ENCODE results near the gene CRTAC1. TPM values are rescaled to one million over a fixed set of nuclear protein-coding genes. Genes with fewer than 3 reads are reported as not detected.

Gene CRTAC1
- total RNA-seq, 1 donor: not detected

DNA sequence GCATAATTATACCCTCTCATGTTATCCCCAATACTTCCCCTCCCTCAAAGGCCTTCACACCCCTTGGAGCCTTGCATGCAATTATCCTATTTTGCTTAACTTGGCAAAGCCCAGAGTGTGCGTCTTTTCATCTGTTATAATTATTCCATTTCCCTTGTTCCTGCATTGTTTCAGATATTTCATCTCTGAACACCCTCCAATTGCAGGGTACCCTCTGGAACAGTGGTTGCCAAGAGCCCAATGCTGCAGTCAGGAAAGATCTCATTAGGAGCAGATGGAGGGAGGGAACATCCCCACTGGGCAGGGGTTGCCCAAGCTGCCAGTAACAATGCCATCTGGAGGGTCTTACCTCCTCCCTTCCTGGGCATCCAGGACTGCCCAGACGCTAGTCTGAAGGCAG, 199.2 kb downstream of the CRTAC1 start:
- Histone ChIP-seq H3K27ac (ENCODE audit: low read depth, low read length) (no peak overlapping the region), H3K4me2 (ENCODE audit: insufficient read depth, low read length) (no peak overlapping the region), H3K36me3 (ENCODE audit: insufficient read depth, low read length) (no peaks in the 10 kb centered on the region), H3K9me3 (ENCODE audit: low read depth, low read length) (no peaks in the 10 kb centered on the region), H3K27me3 (ENCODE audit: insufficient read depth, low read length) (peaks cover 28% of the 10 kb centered on the region), H3K4me1 (ENCODE audit: insufficient read depth, low read length) (no peaks in the 10 kb centered on the region), H3K4me3 (ENCODE audit: insufficient read depth, low read length) (no peak overlapping the region), H4K20me1 (ENCODE audit: insufficient read depth, low read length) (no peaks in the 10 kb centered on the region), H2AFZ (ENCODE audit: low read length) (no peak overlapping the region), H3K79me2 (ENCODE audit: insufficient read depth, low read length) (no peaks in the 10 kb centered on the region)
- DNase-seq (ENCODE audit: insufficient read length, low spot score, missing footprints): no peak
- TF ChIP-seq, protein P1, sequence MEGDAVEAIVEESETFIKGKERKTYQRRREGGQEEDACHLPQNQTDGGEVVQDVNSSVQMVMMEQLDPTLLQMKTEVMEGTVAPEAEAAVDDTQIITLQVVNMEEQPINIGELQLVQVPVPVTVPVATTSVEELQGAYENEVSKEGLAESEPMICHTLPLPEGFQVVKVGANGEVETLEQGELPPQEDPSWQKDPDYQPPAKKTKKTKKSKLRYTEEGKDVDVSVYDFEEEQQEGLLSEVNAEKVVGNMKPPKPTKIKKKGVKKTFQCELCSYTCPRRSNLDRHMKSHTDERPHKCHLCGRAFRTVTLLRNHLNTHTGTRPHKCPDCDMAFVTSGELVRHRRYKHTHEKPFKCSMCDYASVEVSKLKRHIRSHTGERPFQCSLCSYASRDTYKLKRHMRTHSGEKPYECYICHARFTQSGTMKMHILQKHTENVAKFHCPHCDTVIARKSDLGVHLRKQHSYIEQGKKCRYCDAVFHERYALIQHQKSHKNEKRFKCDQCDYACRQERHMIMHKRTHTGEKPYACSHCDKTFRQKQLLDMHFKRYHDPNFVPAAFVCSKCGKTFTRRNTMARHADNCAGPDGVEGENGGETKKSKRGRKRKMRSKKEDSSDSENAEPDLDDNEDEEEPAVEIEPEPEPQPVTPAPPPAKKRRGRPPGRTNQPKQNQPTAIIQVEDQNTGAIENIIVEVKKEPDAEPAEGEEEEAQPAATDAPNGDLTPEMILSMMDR (IDR thresholded peaks at IDR 0.05; ENCODE audit: extremely low read depth, low read depth, low read length): no peak

DNA sequence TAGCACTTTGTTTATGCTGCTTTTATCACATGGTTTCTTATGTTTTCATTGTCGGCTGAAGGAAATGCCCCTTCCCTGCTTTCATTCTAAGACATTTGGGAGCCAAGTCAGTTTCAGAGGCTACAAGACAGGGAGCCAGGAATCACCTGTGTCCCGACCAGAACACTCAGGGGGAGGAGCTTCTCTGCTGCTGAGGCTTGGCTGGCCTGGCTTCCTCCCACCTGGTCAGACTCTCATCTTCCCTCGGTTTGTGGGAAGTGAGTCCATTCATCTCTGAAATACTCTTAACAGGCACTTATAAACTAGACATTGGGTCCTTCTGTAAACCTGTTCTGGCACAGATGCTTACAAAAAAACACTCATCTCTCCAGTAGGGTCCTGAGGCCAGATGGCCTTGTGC, 200.4 kb downstream of the CRTAC1 start:
- Histone ChIP-seq H4K20me1 (ENCODE audit: insufficient read depth, low read length) (no peaks in the 10 kb centered on the region), H3K4me1 (ENCODE audit: insufficient read depth, low read length) (no peaks in the 10 kb centered on the region), H3K79me2 (ENCODE audit: insufficient read depth, low read length) (no peaks in the 10 kb centered on the region), H3K4me2 (ENCODE audit: insufficient read depth, low read length) (no peak overlapping the region), H3K27ac (ENCODE audit: low read depth, low read length) (no peak overlapping the region), H2AFZ (ENCODE audit: low read length) (no peak overlapping the region), H3K36me3 (ENCODE audit: insufficient read depth, low read length) (no peaks in the 10 kb centered on the region), H3K9me3 (ENCODE audit: low read depth, low read length) (no peaks in the 10 kb centered on the region), H3K4me3 (ENCODE audit: insufficient read depth, low read length) (no peak overlapping the region), H3K27me3 (ENCODE audit: insufficient read depth, low read length) (peaks cover 28% of the 10 kb centered on the region)
- DNase-seq (ENCODE audit: insufficient read length, low spot score, missing footprints): no peak
- TF ChIP-seq, protein P1 (IDR thresholded peaks at IDR 0.05; ENCODE audit: extremely low read depth, low read depth, low read length): no peak

DNA sequence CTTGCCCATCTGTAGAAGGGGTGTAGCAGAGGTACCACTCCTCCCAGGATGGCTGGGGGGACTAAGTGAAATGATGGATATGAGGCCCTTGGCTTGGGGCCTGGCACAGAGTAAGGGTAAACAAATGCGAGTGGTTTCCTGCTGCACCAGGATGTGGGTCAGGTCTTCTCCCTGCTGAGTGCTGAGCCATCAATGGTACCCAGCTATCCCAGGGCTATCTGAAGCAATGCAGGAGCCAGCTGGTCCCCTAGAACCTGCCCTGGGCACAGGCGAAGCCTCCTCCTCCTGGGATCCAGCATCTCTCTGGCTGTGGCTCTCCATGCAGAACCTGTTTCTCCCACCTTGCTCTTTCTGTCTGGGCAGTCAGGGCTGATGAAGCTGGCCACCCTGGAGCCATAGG, 201.7 kb downstream of the CRTAC1 start:
- Histone ChIP-seq H3K79me2 (ENCODE audit: insufficient read depth, low read length) (no peaks in the 10 kb centered on the region), H3K4me2 (ENCODE audit: insufficient read depth, low read length) (no peak overlapping the region), H4K20me1 (ENCODE audit: insufficient read depth, low read length) (no peaks in the 10 kb centered on the region), H3K4me1 (ENCODE audit: insufficient read depth, low read length) (no peaks in the 10 kb centered on the region), H3K9me3 (ENCODE audit: low read depth, low read length) (no peaks in the 10 kb centered on the region), H3K27ac (ENCODE audit: low read depth, low read length) (no peak overlapping the region), H3K36me3 (ENCODE audit: insufficient read depth, low read length) (no peaks in the 10 kb centered on the region), H3K27me3 (ENCODE audit: insufficient read depth, low read length) (peaks cover 22% of the 10 kb centered on the region), H2AFZ (ENCODE audit: low read length) (no peak overlapping the region), H3K4me3 (ENCODE audit: insufficient read depth, low read length) (no peak overlapping the region)
- TF ChIP-seq, protein P1 (IDR thresholded peaks at IDR 0.05; ENCODE audit: extremely low read depth, low read depth, low read length): no peak
- DNase-seq (ENCODE audit: insufficient read length, low spot score, missing footprints): peak; percentile 83

DNA sequence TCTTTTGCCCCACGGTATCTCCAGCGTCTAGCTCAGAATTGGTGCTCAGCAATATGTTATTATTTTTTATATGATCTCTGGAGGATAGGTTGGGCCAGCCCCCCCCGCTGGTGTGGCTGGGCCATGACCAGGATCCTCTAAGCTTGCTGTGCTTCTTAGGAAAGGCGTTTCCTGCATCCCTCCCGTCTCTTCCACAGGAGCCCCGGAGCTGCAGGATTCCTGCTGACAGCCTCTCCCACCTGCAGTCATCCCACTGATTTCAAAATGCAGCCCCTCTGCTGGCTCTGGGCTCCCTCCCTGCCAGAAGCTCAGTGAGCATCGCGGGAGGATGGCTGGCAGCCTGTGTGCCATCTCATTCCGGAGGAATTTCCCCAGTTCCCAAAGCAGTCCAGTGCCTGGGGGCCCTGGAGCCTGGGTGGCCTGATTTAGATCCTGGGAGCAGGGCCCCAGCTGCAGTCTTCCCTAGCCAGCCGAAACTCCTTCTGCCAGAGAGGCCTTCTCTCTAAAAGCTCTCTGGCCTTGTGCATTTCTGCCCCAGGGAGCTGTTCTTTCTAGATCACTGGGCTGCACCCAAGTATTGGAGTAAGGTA, 202.6 kb downstream of the CRTAC1 start:
- H3K36me3 ChIP-seq (ENCODE audit: insufficient read depth, low read length): no peaks in the 10 kb centered on the region
- no peaks in the 10 kb centered on the region for H3K9me3 ChIP-seq (ENCODE audit: low read depth, low read length)
- TF ChIP-seq, protein P1 (IDR thresholded peaks at IDR 0.05; ENCODE audit: extremely low read depth, low read depth, low read length): no peak
- peak; percentile 91 for DNase-seq (ENCODE audit: insufficient read length, low spot score, missing footprints)
- H3K79me2 ChIP-seq (ENCODE audit: insufficient read depth, low read length): no peaks in the 10 kb centered on the region
- H4K20me1 ChIP-seq (ENCODE audit: insufficient read depth, low read length): no peaks in the 10 kb centered on the region
- H3K4me1 ChIP-seq (ENCODE audit: insufficient read depth, low read length): no peaks in the 10 kb centered on the region
- H3K27me3 ChIP-seq (ENCODE audit: insufficient read depth, low read length): peaks cover 20% of the 10 kb centered on the region
- H3K4me3 ChIP-seq (ENCODE audit: insufficient read depth, low read length): no peak overlapping the region
- H2AFZ ChIP-seq (ENCODE audit: low read length): peak overlapping the region; percentile 41
- H3K4me2 ChIP-seq (ENCODE audit: insufficient read depth, low read length): no peak overlapping the region
- H3K27ac ChIP-seq (ENCODE audit: low read depth, low read length): no peak overlapping the region

All from osteoblast (primary cell).